Measurements from ENCODE around the gene ZNF837.

Gene ZNF837

DNA sequence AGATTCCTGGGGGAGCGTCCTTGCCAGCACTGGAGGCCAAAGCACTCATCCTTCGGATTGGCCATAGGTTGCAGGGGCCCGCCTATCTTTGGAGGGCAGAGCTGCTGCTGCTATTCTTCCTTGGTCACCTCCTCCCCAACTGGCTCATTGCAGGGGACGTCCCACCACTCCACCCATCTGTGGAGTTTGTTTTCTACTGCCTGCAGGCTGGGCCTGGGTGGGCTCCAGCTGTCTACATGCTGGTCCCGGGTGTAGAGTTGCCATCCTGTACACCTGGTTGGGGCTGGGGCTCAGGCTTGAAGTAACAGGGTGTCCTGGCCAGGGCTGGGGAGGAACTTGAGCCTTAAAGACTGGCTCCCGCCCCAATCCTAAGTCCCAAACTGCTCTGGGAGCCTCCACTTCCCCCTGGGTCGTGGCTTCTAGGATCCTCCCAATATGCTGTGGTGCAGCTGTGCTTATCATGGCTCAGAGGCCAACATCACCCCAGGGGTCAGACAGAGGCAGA, 16.8 kb upstream of the ZNF837 start:
- no peak for ATAC-seq
- TF ChIP-seq OSR1 (CRISPR knock-in tag; IDR thresholded peaks at IDR 0.05) = no peak
- no peak for TF ChIP-seq BACH2 (CRISPR knock-in tag; IDR thresholded peaks at IDR 0.05; ENCODE audit: borderline replicate concordance)
- TF ChIP-seq, protein P1, sequence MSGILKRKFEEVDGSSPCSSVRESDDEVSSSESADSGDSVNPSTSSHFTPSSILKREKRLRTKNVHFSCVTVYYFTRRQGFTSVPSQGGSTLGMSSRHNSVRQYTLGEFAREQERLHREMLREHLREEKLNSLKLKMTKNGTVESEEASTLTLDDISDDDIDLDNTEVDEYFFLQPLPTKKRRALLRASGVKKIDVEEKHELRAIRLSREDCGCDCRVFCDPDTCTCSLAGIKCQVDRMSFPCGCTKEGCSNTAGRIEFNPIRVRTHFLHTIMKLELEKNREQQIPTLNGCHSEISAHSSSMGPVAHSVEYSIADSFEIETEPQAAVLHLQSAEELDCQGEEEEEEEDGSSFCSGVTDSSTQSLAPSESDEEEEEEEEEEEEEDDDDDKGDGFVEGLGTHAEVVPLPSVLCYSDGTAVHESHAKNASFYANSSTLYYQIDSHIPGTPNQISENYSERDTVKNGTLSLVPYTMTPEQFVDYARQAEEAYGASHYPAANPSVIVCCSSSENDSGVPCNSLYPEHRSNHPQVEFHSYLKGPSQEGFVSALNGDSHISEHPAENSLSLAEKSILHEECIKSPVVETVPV (CRISPR knock-in tag; IDR thresholded peaks at IDR 0.05) = no peak
- TF ChIP-seq, protein P2, sequence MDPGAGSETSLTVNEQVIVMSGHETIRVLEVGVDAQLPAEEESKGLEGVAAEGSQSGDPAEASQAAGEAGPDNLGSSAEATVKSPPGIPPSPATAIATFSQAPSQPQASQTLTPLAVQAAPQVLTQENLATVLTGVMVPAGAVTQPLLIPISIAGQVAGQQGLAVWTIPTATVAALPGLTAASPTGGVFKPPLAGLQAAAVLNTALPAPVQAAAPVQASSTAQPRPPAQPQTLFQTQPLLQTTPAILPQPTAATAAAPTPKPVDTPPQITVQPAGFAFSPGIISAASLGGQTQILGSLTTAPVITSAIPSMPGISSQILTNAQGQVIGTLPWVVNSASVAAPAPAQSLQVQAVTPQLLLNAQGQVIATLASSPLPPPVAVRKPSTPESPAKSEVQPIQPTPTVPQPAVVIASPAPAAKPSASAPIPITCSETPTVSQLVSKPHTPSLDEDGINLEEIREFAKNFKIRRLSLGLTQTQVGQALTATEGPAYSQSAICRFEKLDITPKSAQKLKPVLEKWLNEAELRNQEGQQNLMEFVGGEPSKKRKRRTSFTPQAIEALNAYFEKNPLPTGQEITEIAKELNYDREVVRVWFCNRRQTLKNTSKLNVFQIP (CRISPR knock-in tag; IDR thresholded peaks at IDR 0.05; ENCODE audit: borderline replicate concordance, low read depth) = no peak
- TF ChIP-seq ZNF70 (CRISPR knock-in tag; IDR thresholded peaks at IDR 0.05) = no peak
- no peak for TF ChIP-seq TCF4 (CRISPR knock-in tag; IDR thresholded peaks at IDR 0.05; ENCODE audit: borderline replicate concordance)

DNA sequence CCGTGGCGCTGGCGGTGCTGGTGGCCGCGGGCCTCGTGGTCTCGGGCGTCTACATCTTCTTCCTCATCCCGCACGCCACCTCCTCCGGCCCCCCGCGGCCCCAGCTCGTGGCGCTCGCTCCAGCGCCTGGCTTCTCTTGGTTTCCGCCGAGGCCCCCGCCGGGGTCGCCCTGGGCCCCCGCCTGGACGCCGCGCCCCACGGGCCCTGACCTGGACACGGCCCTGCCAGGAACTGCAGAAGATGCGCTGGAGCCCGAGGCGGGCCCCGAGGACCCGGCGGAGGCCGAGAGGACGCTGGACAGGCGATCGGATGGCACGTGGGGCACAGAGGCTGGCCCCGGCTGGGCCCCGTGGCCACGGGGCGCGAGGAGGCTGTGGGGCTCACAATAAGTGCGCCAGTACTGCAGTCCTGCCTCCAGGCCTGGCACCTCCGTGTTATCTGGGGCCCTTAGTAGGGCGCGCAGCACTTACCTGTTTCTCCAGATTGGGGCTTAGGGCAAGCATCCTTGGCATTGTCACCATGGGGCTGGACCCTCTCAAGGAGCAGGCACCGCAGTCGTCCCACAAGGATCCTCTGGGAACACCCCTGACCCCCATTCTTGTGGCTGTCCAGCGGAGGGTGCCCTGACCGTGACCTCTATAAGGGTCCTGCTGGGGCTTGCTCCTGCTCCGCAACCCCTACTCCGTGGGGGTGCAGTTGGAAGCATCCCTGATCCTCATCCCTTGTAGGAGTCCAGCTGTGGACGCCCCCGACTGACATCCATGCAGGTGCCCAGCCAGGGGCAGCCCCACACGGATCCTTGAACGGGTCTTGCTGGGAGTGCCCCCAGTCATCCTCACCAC, 16.1 kb upstream of the ZNF837 start:
- TF ChIP-seq, protein P3, sequence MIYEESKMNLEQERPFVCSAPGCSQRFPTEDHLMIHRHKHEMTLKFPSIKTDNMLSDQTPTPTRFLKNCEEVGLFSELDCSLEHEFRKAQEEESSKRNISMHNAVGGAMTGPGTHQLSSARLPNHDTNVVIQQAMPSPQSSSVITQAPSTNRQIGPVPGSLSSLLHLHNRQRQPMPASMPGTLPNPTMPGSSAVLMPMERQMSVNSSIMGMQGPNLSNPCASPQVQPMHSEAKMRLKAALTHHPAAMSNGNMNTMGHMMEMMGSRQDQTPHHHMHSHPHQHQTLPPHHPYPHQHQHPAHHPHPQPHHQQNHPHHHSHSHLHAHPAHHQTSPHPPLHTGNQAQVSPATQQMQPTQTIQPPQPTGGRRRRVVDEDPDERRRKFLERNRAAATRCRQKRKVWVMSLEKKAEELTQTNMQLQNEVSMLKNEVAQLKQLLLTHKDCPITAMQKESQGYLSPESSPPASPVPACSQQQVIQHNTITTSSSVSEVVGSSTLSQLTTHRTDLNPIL (CRISPR knock-in tag; IDR thresholded peaks at IDR 0.05; ENCODE audit: low read depth) = no peak
- TF ChIP-seq, protein P4, sequence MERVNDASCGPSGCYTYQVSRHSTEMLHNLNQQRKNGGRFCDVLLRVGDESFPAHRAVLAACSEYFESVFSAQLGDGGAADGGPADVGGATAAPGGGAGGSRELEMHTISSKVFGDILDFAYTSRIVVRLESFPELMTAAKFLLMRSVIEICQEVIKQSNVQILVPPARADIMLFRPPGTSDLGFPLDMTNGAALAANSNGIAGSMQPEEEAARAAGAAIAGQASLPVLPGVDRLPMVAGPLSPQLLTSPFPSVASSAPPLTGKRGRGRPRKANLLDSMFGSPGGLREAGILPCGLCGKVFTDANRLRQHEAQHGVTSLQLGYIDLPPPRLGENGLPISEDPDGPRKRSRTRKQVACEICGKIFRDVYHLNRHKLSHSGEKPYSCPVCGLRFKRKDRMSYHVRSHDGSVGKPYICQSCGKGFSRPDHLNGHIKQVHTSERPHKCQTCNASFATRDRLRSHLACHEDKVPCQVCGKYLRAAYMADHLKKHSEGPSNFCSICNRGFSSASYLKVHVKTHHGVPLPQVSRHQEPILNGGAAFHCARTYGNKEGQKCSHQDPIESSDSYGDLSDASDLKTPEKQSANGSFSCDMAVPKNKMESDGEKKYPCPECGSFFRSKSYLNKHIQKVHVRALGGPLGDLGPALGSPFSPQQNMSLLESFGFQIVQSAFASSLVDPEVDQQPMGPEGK (CRISPR knock-in tag; IDR thresholded peaks at IDR 0.05; ENCODE audit: borderline replicate concordance) = no peak
- TF ChIP-seq, protein P1 (CRISPR knock-in tag; IDR thresholded peaks at IDR 0.05) = no peak
- ATAC-seq = no peak

DNA sequence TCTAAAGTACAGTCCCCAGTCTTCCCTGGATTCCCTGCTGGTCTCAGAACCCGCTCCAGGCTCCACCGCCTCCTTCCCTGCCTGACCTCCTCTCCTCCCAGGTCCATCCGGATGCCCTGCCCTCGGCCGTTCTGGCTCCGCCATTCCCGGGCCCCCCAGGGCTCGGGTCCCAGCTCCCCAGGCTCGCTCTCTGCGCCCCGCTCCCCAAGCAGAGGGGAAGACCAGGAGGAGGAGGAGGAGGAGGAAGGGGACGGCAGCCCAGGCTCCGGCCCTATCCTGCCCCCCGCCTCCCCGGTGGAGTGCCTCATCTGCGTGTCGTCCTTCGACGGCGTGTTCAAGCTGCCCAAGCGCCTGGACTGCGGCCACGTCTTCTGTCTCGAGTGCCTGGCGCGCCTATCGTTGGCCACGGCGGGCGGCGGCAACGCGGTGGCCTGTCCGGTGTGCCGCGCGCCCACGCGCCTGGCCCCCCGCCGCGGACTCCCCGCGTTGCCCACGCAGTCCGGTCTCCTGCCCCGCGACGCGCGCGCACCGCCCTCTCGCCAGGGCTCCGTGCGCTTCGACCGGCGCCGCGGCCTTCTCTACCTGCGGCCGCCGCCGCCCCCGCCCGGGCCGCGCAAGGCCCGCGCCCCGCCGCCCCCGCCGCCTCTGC, 15.3 kb upstream of the ZNF837 start:
- peak; percentile 6 for ATAC-seq
- no peak for TF ChIP-seq BACH2 (CRISPR knock-in tag; IDR thresholded peaks at IDR 0.05; ENCODE audit: borderline replicate concordance)
- TF ChIP-seq ZFP3 (CRISPR knock-in tag; IDR thresholded peaks at IDR 0.05) = no peak
- no peak for TF ChIP-seq CSDC2 (CRISPR knock-in tag; IDR thresholded peaks at IDR 0.05)
- TF ChIP-seq ZFP30 (CRISPR knock-in tag; IDR thresholded peaks at IDR 0.05) = no peak
- TF ChIP-seq, protein P5, sequence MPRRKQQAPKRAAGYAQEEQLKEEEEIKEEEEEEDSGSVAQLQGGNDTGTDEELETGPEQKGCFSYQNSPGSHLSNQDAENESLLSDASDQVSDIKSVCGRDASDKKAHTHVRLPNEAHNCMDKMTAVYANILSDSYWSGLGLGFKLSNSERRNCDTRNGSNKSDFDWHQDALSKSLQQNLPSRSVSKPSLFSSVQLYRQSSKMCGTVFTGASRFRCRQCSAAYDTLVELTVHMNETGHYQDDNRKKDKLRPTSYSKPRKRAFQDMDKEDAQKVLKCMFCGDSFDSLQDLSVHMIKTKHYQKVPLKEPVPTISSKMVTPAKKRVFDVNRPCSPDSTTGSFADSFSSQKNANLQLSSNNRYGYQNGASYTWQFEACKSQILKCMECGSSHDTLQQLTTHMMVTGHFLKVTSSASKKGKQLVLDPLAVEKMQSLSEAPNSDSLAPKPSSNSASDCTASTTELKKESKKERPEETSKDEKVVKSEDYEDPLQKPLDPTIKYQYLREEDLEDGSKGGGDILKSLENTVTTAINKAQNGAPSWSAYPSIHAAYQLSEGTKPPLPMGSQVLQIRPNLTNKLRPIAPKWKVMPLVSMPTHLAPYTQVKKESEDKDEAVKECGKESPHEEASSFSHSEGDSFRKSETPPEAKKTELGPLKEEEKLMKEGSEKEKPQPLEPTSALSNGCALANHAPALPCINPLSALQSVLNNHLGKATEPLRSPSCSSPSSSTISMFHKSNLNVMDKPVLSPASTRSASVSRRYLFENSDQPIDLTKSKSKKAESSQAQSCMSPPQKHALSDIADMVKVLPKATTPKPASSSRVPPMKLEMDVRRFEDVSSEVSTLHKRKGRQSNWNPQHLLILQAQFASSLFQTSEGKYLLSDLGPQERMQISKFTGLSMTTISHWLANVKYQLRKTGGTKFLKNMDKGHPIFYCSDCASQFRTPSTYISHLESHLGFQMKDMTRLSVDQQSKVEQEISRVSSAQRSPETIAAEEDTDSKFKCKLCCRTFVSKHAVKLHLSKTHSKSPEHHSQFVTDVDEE (CRISPR knock-in tag; IDR thresholded peaks at IDR 0.05) = no peak
- TF ChIP-seq OSR1 (CRISPR knock-in tag; IDR thresholded peaks at IDR 0.05) = no peak
- TF ChIP-seq ARNTL (CRISPR knock-in tag; IDR thresholded peaks at IDR 0.05; ENCODE audit: borderline replicate concordance, low read depth) = no peak
- TF ChIP-seq GLIS3 (CRISPR knock-in tag; IDR thresholded peaks at IDR 0.05) = no peak
- no peak for TF ChIP-seq TCF4 (CRISPR knock-in tag; IDR thresholded peaks at IDR 0.05; ENCODE audit: borderline replicate concordance)
- TF ChIP-seq TOX (CRISPR knock-in tag; IDR thresholded peaks at IDR 0.05; ENCODE audit: borderline replicate concordance) = no peak
- TF ChIP-seq, protein P2 (CRISPR knock-in tag; IDR thresholded peaks at IDR 0.05; ENCODE audit: borderline replicate concordance, low read depth) = no peak
- no peak for TF ChIP-seq ZNF70 (CRISPR knock-in tag; IDR thresholded peaks at IDR 0.05)
- TF ChIP-seq ISL1 (CRISPR knock-in tag; IDR thresholded peaks at IDR 0.05) = no peak
- TF ChIP-seq RARB (CRISPR knock-in tag; IDR thresholded peaks at IDR 0.05) = no peak
